Activated T-helper 1 cell treated with anti-CD3 and anti-CD28 coated beads, Interleukin-12 subunit alpha, Interleukin-12 subunit beta, Interleukin-2, Interleukin-4 antibody, amounts not matched to agents 30 ng/mL and 10 ng/mL and 1 ng/mL, durations not matched to agents 14 hours and 24 hours and 36 hours (primary cell): ENCODE results near the gene FAM184A. TPM values are rescaled to one million over a fixed set of nuclear protein-coding genes. Genes with fewer than 3 reads are reported as not detected.

Experiments used
- DNase-seq: peaks from one replicate; pipeline ENCODE4 v3.0.0; 2021; ENCODE audit warnings: low spot score
- H3K27ac Mint-ChIP-seq: one replicate; pipeline ENCODE4 v1.8.0; 2021; ENCODE audit warnings: mild to moderate bottlenecking, mixed read lengths
- H3K27me3 Mint-ChIP-seq: one replicate; pipeline ENCODE4 v1.8.0; 2022; ENCODE audit warnings: mild to moderate bottlenecking, moderate library complexity, mixed read lengths; ENCODE audit not compliant: insufficient read depth
- H3K36me3 Mint-ChIP-seq: one replicate; pipeline ENCODE4 v1.8.0; 2021; ENCODE audit warnings: low read depth, mixed read lengths
- H3K4me1 Mint-ChIP-seq: one replicate; pipeline ENCODE4 v1.8.0; 2021; ENCODE audit warnings: low read depth, mixed read lengths
- H3K4me3 Mint-ChIP-seq: one replicate; pipeline ENCODE4 v1.8.0; 2021; ENCODE audit warnings: mild to moderate bottlenecking, moderate library complexity, mixed read lengths
- H3K9me3 Mint-ChIP-seq: one replicate; pipeline ENCODE4 v1.8.0; 2021; ENCODE audit warnings: mixed read lengths
- intact Hi-C: fragments of 100-400 bp; cut with micrococcal nuclease; formaldehyde crosslinking; loops from one replicate; pipeline ENCODE4 v1.15.1; 2024
- total RNA-seq: library from RNA; stranded (reverse); gene quantifications from 2 replicates; pipeline ENCODE4 v1.2.3, GENCODE V29; 2022

The FAM184A gene
- total RNA-seq, 1 donor from 2014 or later: 9.4 TPM

- intact Hi-C loops: no loop called here
- no peak overlapping the region for H3K27ac Mint-ChIP-seq
- H3K4me3 Mint-ChIP-seq: no peak overlapping the region
- no peaks in the 10 kb centered on the region for H3K36me3 Mint-ChIP-seq
- no peak for DNase-seq
- H3K27me3 Mint-ChIP-seq: peaks cover 19% of the 10 kb centered on the region
- peaks cover 23% of the 10 kb centered on the region for H3K9me3 Mint-ChIP-seq
- peaks cover 9% of the 10 kb centered on the region for H3K4me1 Mint-ChIP-seq
These were observed 4.5 kb upstream of the FAM184A start for GRCh38 chr6:119083007-119083406.

- intact Hi-C loops: loop anchor here (1.0 to 5.0 kb wide), 5 partner anchors 31 to 1532 kb away; partner anchors contain the start of gene CEP85L
- Mint-ChIP-seq H3K36me3 (no peaks in the 10 kb centered on the region), H3K27ac (peak overlapping the region; percentile 91), H3K9me3 (peaks cover 17% of the 10 kb centered on the region), H3K27me3 (peaks cover 8% of the 10 kb centered on the region), H3K4me3 (peak overlapping the region; percentile 92), H3K4me1 (peaks cover 37% of the 10 kb centered on the region)
- no peak for DNase-seq
These were observed 882 bp upstream of the FAM184A start for GRCh38 chr6:119079283-119079809.

GRCh38 chr6:119077643-119078375 lies 655 bp downstream of the FAM184A start:
- peak; percentile 34 for DNase-seq
- H3K27me3 Mint-ChIP-seq: peaks cover 8% of the 10 kb centered on the region
- peak overlapping the region; percentile 79 for H3K4me3 Mint-ChIP-seq
- intact Hi-C loops: loop anchor here (1.0 to 5.0 kb wide), 7 partner anchors 143 to 1531 kb away; partner anchors contain the start of genes CEP85L and MCM9
- peak overlapping the region; percentile 77 for H3K27ac Mint-ChIP-seq
- peaks cover 5% of the 10 kb centered on the region for H3K9me3 Mint-ChIP-seq
- H3K4me1 Mint-ChIP-seq: peaks cover 52% of the 10 kb centered on the region
- peaks cover 2% of the 10 kb centered on the region for H3K36me3 Mint-ChIP-seq

- no peak for DNase-seq
- peaks cover 2% of the 10 kb centered on the region for H3K36me3 Mint-ChIP-seq
- H3K9me3 Mint-ChIP-seq: peaks cover 3% of the 10 kb centered on the region
- H3K4me3 Mint-ChIP-seq: peak overlapping the region; percentile 79
- intact Hi-C loops: loop anchor here (1.0 to 5.0 kb wide), 5 partner anchors 142 to 1530 kb away; partner anchors contain the start of gene MCM9
- H3K27ac Mint-ChIP-seq: peak overlapping the region; percentile 77
- H3K27me3 Mint-ChIP-seq: peaks cover 8% of the 10 kb centered on the region
- peaks cover 52% of the 10 kb centered on the region for H3K4me1 Mint-ChIP-seq
These were observed 1.1 kb downstream of the FAM184A start for GRCh38 chr6:119077391-119077642.

GRCh38 chr6:119076576-119077390 lies 1.7 kb downstream of the FAM184A start:
- intact Hi-C loops: loop anchor here (1.0 to 5.0 kb wide), 9 partner anchors 24 to 1529 kb away; partner anchors contain the start of genes ASF1A and MCM9
- Mint-ChIP-seq H3K27me3 (peaks cover 8% of the 10 kb centered on the region), H3K4me1 (peaks cover 52% of the 10 kb centered on the region), H3K4me3 (peak overlapping the region; percentile 79), H3K9me3 (no peaks in the 10 kb centered on the region), H3K27ac (peak overlapping the region; percentile 77), H3K36me3 (peaks cover 2% of the 10 kb centered on the region)
- DNase-seq: no peak

GRCh38 chr6:119076173-119076572 lies 2.3 kb downstream of the FAM184A start:
- Mint-ChIP-seq H3K27me3 (peaks cover 8% of the 10 kb centered on the region), H3K36me3 (peaks cover 2% of the 10 kb centered on the region), H3K4me3 (peak overlapping the region; percentile 79), H3K27ac (peak overlapping the region; percentile 77), H3K4me1 (peaks cover 52% of the 10 kb centered on the region), H3K9me3 (no peaks in the 10 kb centered on the region)
- intact Hi-C loops: loop anchor here (1.0 to 5.0 kb wide), 8 partner anchors 24 to 1529 kb away; partner anchors contain the start of gene ASF1A
- no peak for DNase-seq

- H3K27ac Mint-ChIP-seq: peak overlapping the region; percentile 77
- peak overlapping the region; percentile 79 for H3K4me3 Mint-ChIP-seq
- no peaks in the 10 kb centered on the region for H3K9me3 Mint-ChIP-seq
- no peak for DNase-seq
- intact Hi-C loops: loop anchor here (5.0 kb wide), 3 partner anchors 187 to 1528 kb away; no protein-coding TSS in a partner anchor
- H3K4me1 Mint-ChIP-seq: peaks cover 52% of the 10 kb centered on the region
- peaks cover 8% of the 10 kb centered on the region for H3K27me3 Mint-ChIP-seq
- peaks cover 2% of the 10 kb centered on the region for H3K36me3 Mint-ChIP-seq
These were observed 3.1 kb downstream of the FAM184A start for GRCh38 chr6:119075200-119075981.

- H3K36me3 Mint-ChIP-seq: peaks cover 2% of the 10 kb centered on the region
- no peaks in the 10 kb centered on the region for H3K9me3 Mint-ChIP-seq
- no peak overlapping the region for H3K4me3 Mint-ChIP-seq
- DNase-seq: no peak
- H3K27me3 Mint-ChIP-seq: no peaks in the 10 kb centered on the region
- intact Hi-C loops: no loop called here
- peaks cover 44% of the 10 kb centered on the region for H3K4me1 Mint-ChIP-seq
- H3K27ac Mint-ChIP-seq: no peak overlapping the region
These were observed 5.0 kb downstream of the FAM184A start for GRCh38 chr6:119073307-119074051.

- DNase-seq: no peak
- no peaks in the 10 kb centered on the region for H3K27me3 Mint-ChIP-seq
- H3K36me3 Mint-ChIP-seq: peaks cover 2% of the 10 kb centered on the region
- H3K4me1 Mint-ChIP-seq: peaks cover 31% of the 10 kb centered on the region
- no peak overlapping the region for H3K27ac Mint-ChIP-seq
- no peaks in the 10 kb centered on the region for H3K9me3 Mint-ChIP-seq
- no peak overlapping the region for H3K4me3 Mint-ChIP-seq
- intact Hi-C loops: no loop called here
These were observed 6.9 kb downstream of the FAM184A start for GRCh38 chr6:119071576-119071975.

GRCh38 chr6:119067091-119067490 lies 11.4 kb downstream of the FAM184A start:
- Mint-ChIP-seq H3K4me1 (no peaks in the 10 kb centered on the region), H3K9me3 (no peaks in the 10 kb centered on the region), H3K27me3 (no peaks in the 10 kb centered on the region), H3K27ac (no peak overlapping the region), H3K4me3 (no peak overlapping the region), H3K36me3 (no peaks in the 10 kb centered on the region)
- intact Hi-C loops: no loop called here
- no peak for DNase-seq

- H3K36me3 Mint-ChIP-seq: no peaks in the 10 kb centered on the region
- no peak overlapping the region for H3K4me3 Mint-ChIP-seq
- no peaks in the 10 kb centered on the region for H3K27me3 Mint-ChIP-seq
- no peaks in the 10 kb centered on the region for H3K9me3 Mint-ChIP-seq
- H3K27ac Mint-ChIP-seq: no peak overlapping the region
- intact Hi-C loops: no loop called here
- H3K4me1 Mint-ChIP-seq: no peaks in the 10 kb centered on the region
- no peak for DNase-seq
These were observed 11.9 kb downstream of the FAM184A start for GRCh38 chr6:119066517-119066916.

- intact Hi-C loops: no loop called here
- no peaks in the 10 kb centered on the region for H3K4me1 Mint-ChIP-seq
- H3K4me3 Mint-ChIP-seq: no peak overlapping the region
- H3K9me3 Mint-ChIP-seq: no peaks in the 10 kb centered on the region
- H3K36me3 Mint-ChIP-seq: no peaks in the 10 kb centered on the region
- H3K27me3 Mint-ChIP-seq: no peaks in the 10 kb centered on the region
- H3K27ac Mint-ChIP-seq: no peak overlapping the region
- no peak for DNase-seq
These were observed 12.5 kb downstream of the FAM184A start for GRCh38 chr6:119065955-119066354.
